Skeletal muscle cell (primary cell): Measurements from ENCODE around the gene LIMCH1.
"Not testable (repeated sequence)": the region's sequence is repeated elsewhere in the genome, so short reads cannot be mapped to it uniquely, and the experiment has no call there.

Experiments used
- DNase-seq: peaks from one replicate; pipeline ENCODE4 v3.0.0-alpha.2; 2010; ENCODE audit warnings: low read depth
- H3K4me3 ChIP-seq: 2 replicates; pipeline ENCODE4 v1.5.1; 2011; ENCODE audit warnings: low read depth, mild to moderate bottlenecking, control low read depth, low read length, moderate library complexity

The LIMCH1 gene

DNA sequence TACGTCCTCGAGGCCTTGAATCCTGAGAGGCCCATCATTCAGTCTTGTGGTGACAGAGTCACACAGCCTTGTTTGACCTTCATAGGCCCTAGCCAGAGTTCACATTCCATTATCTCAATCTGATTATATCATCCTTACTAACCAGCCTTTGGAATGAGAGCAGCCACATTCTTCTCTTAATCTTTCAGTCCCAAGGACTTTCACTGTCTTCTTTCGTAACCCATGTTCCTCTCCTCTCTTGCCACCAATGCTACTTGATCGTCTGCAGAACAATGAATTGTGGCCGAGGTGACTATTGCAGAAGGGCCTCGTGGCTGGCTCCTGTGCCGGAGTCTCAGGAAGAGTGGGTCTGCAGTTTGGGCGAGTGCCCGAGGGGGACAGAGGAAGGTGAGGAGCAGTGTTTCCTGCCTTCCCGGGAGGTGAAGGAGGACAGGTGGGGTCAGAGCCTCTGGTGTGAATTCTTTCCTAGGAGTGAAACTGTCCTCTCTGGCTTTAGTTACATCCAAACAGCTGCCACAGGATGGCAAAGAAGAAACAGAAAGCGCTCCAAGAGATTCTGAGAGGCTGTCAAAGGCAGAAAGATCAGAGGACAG is 94.6 kb downstream of the LIMCH1 start:
- no peak for DNase-seq
- no peak overlapping the region for H3K4me3 ChIP-seq

DNA sequence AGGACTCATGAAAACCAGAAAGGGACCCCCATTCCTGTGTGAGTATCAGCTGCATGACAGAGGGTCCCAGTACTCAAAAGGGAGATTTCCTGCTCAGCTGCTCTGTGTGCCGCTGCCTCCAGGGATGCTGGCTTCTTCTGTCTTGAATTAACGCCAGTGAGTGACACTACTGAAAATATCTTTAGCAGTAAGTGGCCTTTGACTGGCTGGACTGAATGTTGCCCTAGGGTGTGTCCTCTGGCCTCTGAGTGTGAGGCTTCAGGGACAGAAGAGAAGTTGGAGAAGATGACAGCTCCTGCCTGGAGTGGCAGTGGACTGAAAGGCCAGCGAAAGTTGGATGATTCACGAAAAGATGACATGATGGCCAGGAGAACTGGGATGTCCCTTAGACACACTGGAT is 95.4 kb downstream of the LIMCH1 start:
- DNase-seq, result no peak
- H3K4me3 ChIP-seq, result no peak overlapping the region

DNA sequence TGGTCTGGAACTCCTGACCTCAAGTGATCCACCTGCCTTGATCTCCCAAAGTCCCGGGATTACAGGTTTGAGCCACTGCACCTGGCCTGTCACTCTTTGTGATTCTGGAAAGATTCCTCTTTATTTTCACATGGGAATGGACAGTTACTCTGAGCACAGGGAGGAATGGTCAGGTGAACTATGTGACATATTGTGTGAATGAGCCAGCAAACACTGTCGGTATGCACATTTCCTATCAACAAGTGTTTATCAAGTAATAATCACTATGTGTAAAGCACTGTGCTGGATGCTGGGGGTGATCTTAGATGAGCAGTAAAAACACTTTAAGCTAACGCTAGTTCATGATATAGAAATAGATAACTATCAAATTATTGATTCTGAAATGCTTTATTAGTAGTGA is 97.5 kb downstream of the LIMCH1 start:
- no peak for DNase-seq

DNA sequence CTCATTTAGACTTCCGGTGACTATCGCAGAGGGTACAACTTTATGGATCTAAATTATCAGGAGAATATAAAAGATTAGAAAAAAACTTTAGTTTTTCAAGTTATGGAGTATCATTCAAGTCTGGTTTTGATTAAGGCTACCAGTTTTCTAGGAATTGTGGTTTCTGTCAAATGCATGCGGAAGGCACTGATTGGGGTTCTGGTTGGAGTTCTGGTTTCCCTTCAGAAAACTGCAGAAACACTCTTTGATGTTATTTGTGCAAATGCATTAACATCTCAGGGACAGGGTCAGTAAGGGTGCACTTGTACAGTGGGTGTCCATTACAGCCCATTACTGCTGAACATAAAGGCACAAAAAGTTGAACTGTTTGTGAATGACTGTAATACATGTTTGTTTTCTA is 100.2 kb downstream of the LIMCH1 start:
- no peak overlapping the region for H3K4me3 ChIP-seq

More for the DNA sequence above, 97.5 kb downstream of the LIMCH1 start:
- no peak overlapping the region for H3K4me3 ChIP-seq

DNA sequence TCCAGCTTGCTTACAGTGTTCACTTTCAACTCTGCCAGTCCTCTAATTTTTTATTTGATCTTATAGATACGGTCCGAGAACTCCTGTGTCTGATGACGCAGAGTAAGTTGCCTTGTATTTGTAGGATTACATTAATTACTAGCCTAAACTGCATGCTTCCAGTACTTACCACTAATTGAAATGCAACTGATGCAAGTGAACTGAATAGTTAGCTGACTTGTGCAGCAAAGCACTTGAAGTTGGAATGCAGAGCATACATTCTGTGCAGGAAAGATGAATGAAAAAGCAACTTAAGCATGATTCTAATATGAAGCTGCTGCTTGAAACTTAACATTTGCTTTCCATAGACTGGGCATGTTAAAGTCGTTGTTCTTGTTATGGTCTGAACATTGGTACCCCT is 100.9 kb downstream of the LIMCH1 start:
- no peak for DNase-seq
- H3K4me3 ChIP-seq, result no peak overlapping the region

More for the DNA sequence above, 100.2 kb downstream of the LIMCH1 start:
- DNase-seq, result no peak

DNA sequence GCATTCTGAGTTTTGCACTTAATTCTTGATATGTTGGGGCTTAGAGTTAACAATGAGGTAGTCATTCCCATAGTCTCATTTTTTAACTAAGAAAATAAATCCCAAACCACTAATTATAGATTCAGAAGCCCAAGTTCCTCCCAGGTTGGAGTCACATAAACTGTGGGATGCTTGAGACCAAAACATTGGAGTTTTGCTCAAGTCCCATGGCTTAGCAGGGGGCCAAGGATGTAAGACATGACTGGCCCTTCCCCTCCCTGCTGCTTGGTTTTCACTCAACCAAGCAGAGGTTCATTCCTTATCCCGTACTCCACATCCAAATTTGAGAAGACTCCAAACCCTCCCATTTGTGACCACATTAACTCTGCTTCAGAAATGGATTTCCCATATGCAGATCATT is 101.3 kb downstream of the LIMCH1 start:
- DNase-seq, result no peak
- no peak overlapping the region for H3K4me3 ChIP-seq

DNA sequence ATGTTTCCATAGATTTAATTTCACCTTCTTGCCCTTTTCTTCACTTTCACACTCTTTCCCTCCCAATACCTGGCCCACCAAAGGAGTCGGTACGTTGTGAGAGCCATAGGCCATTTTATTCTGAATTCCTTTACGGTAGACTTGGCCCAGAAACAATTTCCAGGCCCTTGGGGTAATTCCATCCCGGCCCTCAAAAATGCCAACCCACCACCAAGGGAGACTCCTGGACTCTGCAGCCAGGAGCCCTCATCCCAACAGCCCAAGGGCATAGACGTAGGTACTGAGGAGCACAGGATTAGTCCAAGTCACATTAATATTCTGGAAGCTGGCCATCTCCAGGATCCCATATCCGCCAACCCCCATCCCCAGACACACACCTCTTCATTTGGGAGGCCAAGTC is 102.9 kb downstream of the LIMCH1 start:
- H3K4me3 ChIP-seq, result no peak overlapping the region
- DNase-seq, result no peak

DNA sequence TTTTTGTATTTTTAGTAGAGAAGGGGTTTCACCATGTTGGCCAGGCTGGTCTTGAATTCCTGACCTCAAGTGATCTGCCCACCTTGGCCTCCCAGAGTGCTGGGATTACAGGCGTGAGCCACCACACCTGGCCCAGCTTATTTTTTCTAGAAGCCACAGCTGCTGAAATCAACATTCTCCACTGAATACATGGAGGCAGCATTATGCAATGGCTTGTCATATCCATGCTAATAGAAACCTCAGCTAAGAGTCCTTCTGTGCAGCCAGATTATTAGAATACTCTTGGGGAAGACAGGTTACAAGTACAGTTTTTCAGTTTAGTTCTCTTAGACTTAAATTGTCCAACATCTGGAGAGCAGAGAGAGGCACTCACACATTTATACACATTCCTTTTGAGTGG is 104.8 kb downstream of the LIMCH1 start:
- DNase-seq, H3K4me3 ChIP-seq: not testable (repeated sequence)

DNA sequence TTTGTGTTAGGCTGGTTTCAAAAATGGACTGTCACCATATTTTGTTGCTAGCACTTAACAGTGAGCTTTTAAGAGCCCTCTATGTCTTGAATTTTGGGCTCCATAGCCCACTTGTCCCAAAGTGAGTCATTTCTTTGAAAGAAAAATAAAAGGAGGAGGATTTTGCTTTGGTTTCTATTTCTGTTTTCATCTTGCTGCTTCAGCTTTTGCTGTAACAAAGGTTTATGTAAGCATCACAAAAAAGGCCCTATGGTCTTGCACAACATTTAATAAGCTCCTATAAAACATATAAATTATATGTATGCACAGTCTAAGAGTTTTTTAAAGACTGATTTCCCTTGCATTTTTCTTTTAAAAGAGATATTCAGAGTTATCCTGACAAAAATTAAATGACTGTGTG is 105.4 kb downstream of the LIMCH1 start:
- H3K4me3 ChIP-seq, result no peak overlapping the region
- no peak for DNase-seq

DNA sequence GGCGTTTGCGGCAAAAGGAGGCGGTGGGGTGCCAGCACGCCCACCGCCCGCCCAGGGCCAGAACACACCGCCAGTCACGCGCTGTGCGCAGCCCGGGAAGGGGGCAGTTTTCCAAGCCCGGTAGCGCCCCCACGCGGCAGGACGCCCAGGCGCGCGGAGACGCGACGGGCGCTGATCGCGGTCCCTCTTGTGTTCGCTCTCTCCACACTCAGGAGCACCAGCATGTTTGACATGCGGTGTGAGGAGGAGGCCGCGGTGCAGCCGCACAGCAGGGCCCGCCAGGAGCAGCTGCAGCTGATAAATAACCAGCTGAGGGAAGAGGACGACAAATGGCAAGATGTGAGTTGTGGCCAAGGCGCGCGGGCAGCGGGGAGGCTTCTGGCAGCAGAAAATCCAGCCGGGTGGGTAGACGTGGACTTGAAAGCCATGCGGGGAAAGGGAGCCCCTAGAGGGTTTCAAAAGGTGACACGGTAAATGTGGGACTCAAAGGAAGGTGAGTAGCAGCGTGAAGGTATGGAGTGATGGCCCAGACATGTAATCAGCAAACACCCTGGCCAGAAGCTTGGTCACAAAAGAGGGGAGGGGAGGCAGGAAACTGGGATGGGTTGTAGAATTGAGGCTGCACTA is 106.4 kb downstream of the LIMCH1 start:
- peak; percentile 7 for DNase-seq
- peak overlapping the region; percentile 3 for H3K4me3 ChIP-seq

DNA sequence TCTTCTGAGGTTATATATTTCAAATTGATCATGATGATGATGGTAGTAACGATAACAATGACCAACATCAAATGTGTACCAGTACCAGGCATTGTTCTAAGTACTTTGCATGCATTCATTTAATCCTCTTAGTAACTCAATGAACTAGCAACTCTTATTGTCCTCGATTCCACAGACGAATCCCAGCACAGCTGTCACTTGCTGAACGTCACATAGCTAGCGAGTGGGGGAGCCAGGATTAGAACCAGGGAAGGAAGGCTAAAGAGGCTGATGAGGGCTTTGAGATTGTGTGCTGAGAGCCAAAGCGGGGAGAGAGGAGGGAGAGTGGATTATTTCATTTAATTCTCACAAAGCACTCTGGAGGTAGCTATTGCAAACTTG is 106.9 kb downstream of the LIMCH1 start:
- no peak overlapping the region for H3K4me3 ChIP-seq
- no peak for DNase-seq

DNA sequence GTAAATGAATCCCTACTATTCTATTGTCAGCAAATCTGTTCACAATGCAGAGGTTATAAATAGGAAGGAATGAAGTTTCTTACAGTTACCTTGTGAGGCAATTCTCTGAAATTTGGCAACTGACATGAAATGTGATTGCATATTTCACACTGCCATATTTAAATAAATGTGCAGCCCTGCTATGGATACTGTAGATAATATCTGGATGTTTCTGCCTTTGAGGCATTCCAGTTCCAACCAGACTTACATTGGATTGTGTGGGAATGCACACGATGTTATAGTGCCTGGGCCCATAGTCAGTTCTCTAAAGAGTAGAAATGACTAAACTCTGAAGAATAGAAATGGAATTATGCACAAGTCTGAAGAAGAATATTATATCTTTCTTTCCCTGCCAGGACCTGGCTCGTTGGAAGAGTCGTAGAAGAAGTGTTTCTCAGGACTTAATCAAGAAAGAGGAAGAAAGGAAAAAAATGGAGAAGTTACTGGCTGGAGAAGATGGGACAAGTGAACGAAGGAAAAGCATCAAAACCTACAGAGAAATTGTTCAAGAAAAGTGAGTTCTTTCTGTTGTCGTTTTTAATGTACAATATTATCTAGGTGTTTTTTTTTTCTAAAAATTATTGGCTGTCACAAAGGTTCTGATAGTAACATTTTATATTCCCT is 107.9 kb downstream of the LIMCH1 start:
- DNase-seq, result no peak
- no peak overlapping the region for H3K4me3 ChIP-seq

DNA sequence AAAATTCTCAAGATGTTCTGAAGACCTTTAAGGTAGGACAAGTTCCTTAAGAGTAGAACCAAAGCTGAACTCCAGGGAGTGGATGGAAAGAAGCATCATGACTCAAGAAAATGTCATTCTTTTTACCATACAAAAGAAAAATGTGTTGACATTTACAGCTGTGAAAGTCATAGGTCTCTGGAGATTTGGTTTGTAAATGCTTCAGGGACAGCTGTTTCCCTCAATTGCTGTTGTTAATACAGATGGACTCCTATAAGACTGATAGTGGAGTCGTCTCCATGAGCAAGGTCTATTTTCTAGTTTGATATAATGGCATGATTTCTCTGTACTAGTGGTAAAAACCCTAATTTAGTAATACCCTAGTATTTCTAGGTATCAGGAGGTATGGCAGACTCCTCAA is 108.9 kb downstream of the LIMCH1 start:
- no peak overlapping the region for H3K4me3 ChIP-seq
- DNase-seq, result no peak

DNA sequence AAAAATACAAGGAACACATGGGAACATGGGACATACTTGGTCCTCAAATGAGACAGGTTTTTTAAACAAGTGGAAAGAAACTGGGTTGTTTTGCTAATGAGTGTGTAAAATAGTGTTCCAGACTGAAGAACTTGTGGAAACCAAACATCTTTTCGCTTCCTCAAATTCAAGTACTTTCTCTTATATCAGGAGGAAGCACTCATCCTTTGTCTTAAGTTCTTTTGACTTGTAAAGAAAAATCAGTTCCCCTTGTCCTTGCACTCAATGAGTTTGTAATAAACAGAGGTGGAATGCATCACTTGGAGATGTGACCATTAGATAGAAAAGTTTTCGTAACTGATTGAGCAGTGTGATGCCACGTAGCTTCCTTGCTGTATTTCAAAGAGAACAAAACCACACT is 109.4 kb downstream of the LIMCH1 start:
- no peak for DNase-seq
- H3K4me3 ChIP-seq, result no peak overlapping the region

DNA sequence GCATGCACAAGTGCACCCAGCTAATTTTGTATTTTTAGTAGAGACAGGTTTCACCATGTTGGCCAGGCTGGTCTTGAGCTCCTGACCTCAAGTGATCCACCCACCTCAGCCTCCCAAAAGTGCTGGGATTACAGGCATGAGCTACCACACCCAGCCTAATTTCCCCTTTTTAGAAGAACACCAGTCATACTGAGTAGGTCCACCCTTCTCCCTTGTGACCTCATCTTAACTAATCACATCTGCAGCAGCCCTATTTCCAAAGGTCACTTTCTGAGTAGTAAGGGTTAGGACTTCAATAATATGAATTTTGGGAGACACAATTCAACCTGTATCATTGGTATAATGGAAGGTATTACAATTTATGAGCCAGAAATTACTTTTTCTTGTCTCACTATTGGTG is 113.2 kb downstream of the LIMCH1 start:
- DNase-seq, H3K4me3 ChIP-seq: not testable (repeated sequence)

DNA sequence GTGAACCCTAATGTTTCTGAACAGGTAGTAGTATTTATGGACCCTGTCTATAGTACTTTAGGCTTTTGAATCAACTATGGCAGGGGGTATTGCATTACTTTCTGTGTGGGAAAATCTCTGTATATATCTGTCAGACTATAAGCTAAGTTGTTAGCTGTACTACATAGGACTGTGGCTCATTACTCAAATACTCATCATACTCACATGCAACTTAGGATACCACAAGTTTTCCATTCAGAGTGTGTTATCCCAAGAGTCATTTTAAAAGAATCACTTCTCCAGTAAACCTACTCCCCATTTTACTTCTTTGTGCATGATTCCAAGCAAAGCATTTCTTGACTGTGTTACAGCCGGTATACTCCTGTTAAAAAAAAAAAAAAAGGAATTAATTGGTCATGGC is 115.0 kb downstream of the LIMCH1 start:
- DNase-seq, result no peak
- H3K4me3 ChIP-seq, result no peak overlapping the region

DNA sequence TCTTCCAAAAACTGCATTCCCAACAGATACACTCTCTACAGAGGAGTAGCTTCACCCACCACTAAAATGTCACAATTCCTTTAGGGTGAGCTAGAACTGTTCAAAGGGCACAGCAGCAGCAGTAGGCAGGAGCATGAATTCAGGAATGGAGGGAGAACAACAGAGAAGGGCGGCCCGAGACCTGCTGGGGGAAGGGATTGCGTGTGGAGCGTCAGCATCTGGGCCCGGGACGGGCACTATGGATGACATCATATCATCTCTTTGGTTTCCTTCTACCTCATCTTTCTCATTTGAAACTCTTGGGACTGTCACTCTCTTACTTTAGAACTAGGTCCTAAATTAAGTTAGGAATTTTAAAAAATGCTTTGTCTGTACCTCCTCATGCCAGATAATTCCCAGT is 115.6 kb downstream of the LIMCH1 start:
- DNase-seq, result no peak
- no peak overlapping the region for H3K4me3 ChIP-seq

DNA sequence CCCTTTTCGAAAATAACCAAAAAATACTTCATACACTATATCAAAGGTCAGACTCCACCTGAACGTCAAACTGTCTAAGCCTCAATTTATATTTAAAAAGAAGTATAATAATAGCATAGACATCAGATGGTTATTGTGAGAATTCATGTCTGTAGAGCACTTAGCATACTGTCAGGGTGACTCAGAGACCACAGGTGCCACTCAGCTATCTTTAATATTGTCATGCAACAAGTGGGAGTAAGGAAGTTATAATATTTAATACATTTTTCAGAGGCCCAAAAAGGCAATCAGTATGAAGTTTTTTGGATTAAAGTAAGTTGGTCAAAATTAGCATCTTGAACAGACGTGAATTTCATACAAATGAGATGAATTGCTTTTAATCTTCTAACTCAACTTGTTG is 117.2 kb downstream of the LIMCH1 start:
- H3K4me3 ChIP-seq, result no peak overlapping the region
- no peak for DNase-seq

DNA sequence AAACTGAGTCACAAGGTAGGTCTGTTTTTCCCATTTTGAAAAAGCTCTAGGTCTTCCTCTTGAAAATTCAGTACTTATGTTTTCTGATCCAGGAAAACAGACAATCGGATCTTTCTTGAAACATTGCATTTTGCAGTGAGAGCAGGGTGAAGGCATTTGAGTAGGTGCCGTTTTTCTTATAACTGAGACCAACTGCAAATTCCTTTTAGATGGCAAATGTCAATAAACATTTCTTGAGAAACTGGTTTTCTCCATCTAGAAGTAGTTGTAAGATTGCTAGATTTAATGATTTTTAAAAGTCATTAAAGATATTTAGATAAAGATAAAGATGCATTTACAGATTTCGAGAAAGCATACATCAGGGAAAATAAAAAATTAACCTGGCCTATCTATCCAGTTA is 118.1 kb downstream of the LIMCH1 start:
- no peak overlapping the region for H3K4me3 ChIP-seq
- DNase-seq, result no peak

DNA sequence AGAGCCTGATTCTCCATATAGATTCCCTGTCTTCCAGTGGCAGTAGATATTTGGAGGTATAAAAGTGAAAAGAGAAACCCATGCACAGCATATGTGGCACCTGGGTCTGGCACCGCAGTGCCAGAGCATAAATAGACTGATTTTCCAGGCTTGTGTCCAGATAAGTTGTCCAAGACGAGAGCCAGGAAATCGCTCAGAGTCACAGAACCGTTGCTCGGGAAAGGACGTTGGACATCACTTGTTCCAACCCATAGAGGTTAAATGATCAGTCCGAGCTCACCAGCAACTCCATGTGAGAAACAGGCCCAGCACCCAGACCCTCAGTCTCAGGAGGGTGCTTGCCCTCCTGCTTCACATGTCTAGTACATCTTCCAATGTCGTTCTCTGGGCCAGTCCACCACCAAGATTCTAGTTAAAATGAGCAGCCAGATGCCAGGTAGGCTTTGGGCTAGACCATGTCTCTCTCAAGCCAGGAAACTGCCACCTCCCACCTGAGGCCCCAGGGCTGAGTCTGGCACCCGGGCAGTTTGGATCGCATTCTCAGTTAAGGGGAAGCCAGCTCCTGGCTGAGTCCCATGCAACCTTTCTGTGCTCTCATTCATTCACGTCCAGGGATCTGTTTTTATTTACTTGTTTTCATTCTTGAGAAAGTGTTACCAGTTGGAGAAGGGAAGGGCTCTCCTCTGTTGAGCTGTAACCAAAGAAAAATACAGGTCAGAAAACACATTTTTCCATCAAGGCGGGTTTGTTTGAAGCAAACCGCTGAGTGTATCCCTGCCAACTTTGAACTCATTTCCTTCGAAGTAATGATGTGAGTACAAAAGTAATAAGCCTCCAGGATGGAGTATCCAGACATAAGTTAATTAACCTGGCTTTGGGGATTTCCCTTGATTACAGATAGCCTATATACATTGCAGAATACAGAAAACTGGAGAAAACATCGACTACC is 118.9 kb downstream of the LIMCH1 start:
- DNase-seq, result no peak

More for the DNA sequence above, 118.9 kb downstream of the LIMCH1 start:
- H3K4me3 ChIP-seq, result no peak overlapping the region
